SK-N-SH (cell line): Measurements from ENCODE around the gene LMO2. TPM values are rescaled to one million over a fixed set of nuclear protein-coding genes. Genes with fewer than 3 reads are reported as not detected.

Experiments
- CTCF ChIA-PET: fragments of 300-600, 350-600 bp; formaldehyde crosslinking; extraction: SDS; loops from one replicate; lab custom pipeline; 2021; lab: Yijun Ruan, JAX
- POLR2A ChIA-PET: fragments of 350-600 bp; sonication (Branson Sonifier 250); formaldehyde crosslinking; extraction: SDS; loops from one replicate; lab custom pipeline; 2020; ENCODE audit warnings: antibody characterized with exemption, inconsistent platforms; lab: Yijun Ruan, JAX
- DNase-seq: peaks from one replicate; pipeline ENCODE4 v3.0.0; 2012
- H2AFZ ChIP-seq: fragments of 200-600 bp; sonication (generic); 2 replicates; pipeline ENCODE4 v1.8.1; 2016; ENCODE audit warnings: antibody characterized with exemption, mild to moderate bottlenecking, low read depth
- H3F3A ChIP-seq: fragments of 200-600 bp; sonication (generic); replicated peaks from 2 replicates; pipeline ENCODE3; 2016; ENCODE audit warnings: antibody characterized with exemption, mild to moderate bottlenecking; ENCODE audit not compliant: insufficient read depth
- H3K27ac ChIP-seq, 2 experiments: fragments of 200-500 bp in 1 of 2; fragments of 200-600 bp in 1 of 2; sonication (Bioruptor generic) in 1 of 2; sonication (generic), shearing (Covaris generic) in 1 of 2; 2 replicates each; pipeline versions ENCODE4 v1.5.1 to v1.6.1; 2014 to 2016; ENCODE audit warnings: low read depth in 2 of 2, inconsistent platforms in 1 of 2, low read length in 1 of 2, mild to moderate bottlenecking in 1 of 2, mixed read lengths in 1 of 2
- H3K27me3 ChIP-seq: fragments of 200-600 bp; sonication (generic), shearing (Covaris generic); 2 replicates; pipeline ENCODE4 v1.6.1; 2016; ENCODE audit warnings: mixed run types; ENCODE audit not compliant: insufficient read depth
- H3K36me3 ChIP-seq, 2 experiments: fragments of 200-500 bp in 1 of 2; fragments of 200-600 bp in 1 of 2; sonication (Bioruptor generic) in 1 of 2; sonication (generic) in 1 of 2; replicated peaks in 1 of 2; 2 replicates each; pipeline versions ENCODE3 to v1.5.1; 2014 to 2016; ENCODE audit warnings: low read length in 1 of 2, mild to moderate bottlenecking in 1 of 2; ENCODE audit not compliant: insufficient read depth in 2 of 2, control insufficient read depth in 1 of 2
- H3K4me1 ChIP-seq, 2 experiments: fragments of 200-500 bp in 1 of 2; fragments of 200-600 bp in 1 of 2; sonication (Bioruptor generic) in 1 of 2; sonication (generic), shearing (Covaris generic) in 1 of 2; 2 replicates each; pipeline versions ENCODE4 v1.5.1 to v1.6.1; 2014 to 2016; ENCODE audit warnings: low read depth in 1 of 2, low read length in 1 of 2, mixed run types in 1 of 2; ENCODE audit not compliant: insufficient read depth in 2 of 2, control insufficient read depth in 1 of 2
- H3K4me2 ChIP-seq: fragments of 200-600 bp; sonication (generic), shearing (Covaris generic); 2 replicates; pipeline ENCODE4 v1.6.1; 2017; ENCODE audit warnings: mixed run types
- H3K4me3 ChIP-seq, 2 experiments: fragments of 200-500 bp in 1 of 2; fragments of 200-600 bp in 1 of 2; sonication (Bioruptor generic) in 1 of 2; sonication (generic), shearing (Covaris generic) in 1 of 2; 2 replicates each; pipeline versions ENCODE4 v1.5.1 to v1.8.1; 2014 to 2016; ENCODE audit warnings: low read depth in 2 of 2, inconsistent platforms in 1 of 2, low read length in 1 of 2, mild to moderate bottlenecking in 1 of 2, mixed read lengths in 1 of 2, moderate library complexity in 1 of 2
- H3K79me2 ChIP-seq: fragments of 200-600 bp; sonication (generic); 2 replicates; pipeline ENCODE4 v1.8.1; 2017; ENCODE audit warnings: mild to moderate bottlenecking; ENCODE audit not compliant: insufficient read depth
- H3K9ac ChIP-seq: fragments of 200-600 bp; sonication (generic); 2 replicates; pipeline ENCODE4 v1.6.1; 2017; ENCODE audit warnings: mixed run types
- H3K9me2 ChIP-seq: fragments of 200-600 bp; sonication (generic); 2 replicates; pipeline ENCODE4 v1.6.1; 2017; ENCODE audit warnings: mixed run types
- H3K9me3 ChIP-seq: fragments of 200-600 bp; sonication (generic); 2 replicates; pipeline ENCODE4 v1.6.1; 2017; ENCODE audit warnings: mixed run types, mild to moderate bottlenecking, moderate library complexity
- H4K20me1 ChIP-seq: fragments of 200-600 bp; sonication (generic); 2 replicates; pipeline ENCODE4 v1.6.1; 2017; ENCODE audit warnings: mild to moderate bottlenecking, mixed run types; ENCODE audit not compliant: insufficient read depth
- FOSL2 ChIP-seq: IDR thresholded peaks from 2 replicates; pipeline ENCODE4 v1.4.0; 2012; ENCODE audit warnings: low read depth, mild to moderate bottlenecking, moderate library complexity, borderline replicate concordance
- IRF3 ChIP-seq: fragments of 150-350 bp; IDR thresholded peaks from 2 replicates; pipeline ENCODE4 v1.6.1; 2016; ENCODE audit warnings: mild to moderate bottlenecking, low read depth, low read length
- JUND ChIP-seq: IDR thresholded peaks from 2 replicates; pipeline ENCODE4 v1.4.0; 2012
- NFIC ChIP-seq: IDR thresholded peaks from 2 replicates; pipeline ENCODE4 v1.4.0; 2012; ENCODE audit warnings: borderline replicate concordance
- NRF1 ChIP-seq: IDR thresholded peaks from 2 replicates; pipeline ENCODE4 v1.6.1; 2012; ENCODE audit warnings: low read depth, mild to moderate bottlenecking, low read length
- RXRA ChIP-seq: IDR thresholded peaks from 2 replicates; pipeline ENCODE4 v1.4.0; 2012; ENCODE audit warnings: low read depth, mild to moderate bottlenecking, borderline replicate concordance
- ZBTB33 ChIP-seq: IDR thresholded peaks from 2 replicates; pipeline ENCODE4 v1.4.0; 2012; ENCODE audit warnings: low read depth, borderline replicate concordance
- whole genome bisulfite sequencing: methylation state at CpG from one replicate; pipeline ENCODE4 v1.1.6; 2017; ENCODE audit warnings: low lambda C conversion rate; 5-methylcytosine and 5-hydroxymethylcytosine counted together
- polyA plus RNA-seq, 3 experiments: library from polyadenylated mRNA; depleted of rRNA; stranded (reverse); fragments of >200 nt; gene quantifications; 2 replicates each; pipeline ENCODE4 v1.2.3, GENCODE V29; 2012
- TF ChIP-seq, protein P1 (sequence below): IDR thresholded peaks from 2 replicates; pipeline ENCODE4 v1.6.1; 2012; ENCODE audit warnings: mild to moderate bottlenecking, low read depth, low read length, moderate library complexity
- TF ChIP-seq, protein P2 (sequence below): fragments of 200-600 bp; sonication (generic); IDR thresholded peaks from 2 replicates; pipeline ENCODE4 v1.6.1; 2017; ENCODE audit warnings: antibody characterized with exemption, mild to moderate bottlenecking, moderate library complexity

Gene LMO2
- polyA plus RNA-seq, 1 of the 3 experiments (the other 2 are of a cell fraction), result 0.05 TPM

- no peak overlapping the region for H3K27ac ChIP-seq
- 51% methylated on average over 11 of the region's 11 CpGs for WGBS
- H3K27me3 ChIP-seq, result peaks cover 10% of the 10 kb centered on the region; the same call in 1 of the 2 replicates
- H2AFZ ChIP-seq, result no peak overlapping the region
- DNase-seq, result peak; percentile 15
- H3K9me3 ChIP-seq, result no peaks in the 10 kb centered on the region
- H3K4me3 ChIP-seq, result no peak overlapping the region
- no peak for TF ChIP-seq NRF1
- TF ChIP-seq, protein P1, sequence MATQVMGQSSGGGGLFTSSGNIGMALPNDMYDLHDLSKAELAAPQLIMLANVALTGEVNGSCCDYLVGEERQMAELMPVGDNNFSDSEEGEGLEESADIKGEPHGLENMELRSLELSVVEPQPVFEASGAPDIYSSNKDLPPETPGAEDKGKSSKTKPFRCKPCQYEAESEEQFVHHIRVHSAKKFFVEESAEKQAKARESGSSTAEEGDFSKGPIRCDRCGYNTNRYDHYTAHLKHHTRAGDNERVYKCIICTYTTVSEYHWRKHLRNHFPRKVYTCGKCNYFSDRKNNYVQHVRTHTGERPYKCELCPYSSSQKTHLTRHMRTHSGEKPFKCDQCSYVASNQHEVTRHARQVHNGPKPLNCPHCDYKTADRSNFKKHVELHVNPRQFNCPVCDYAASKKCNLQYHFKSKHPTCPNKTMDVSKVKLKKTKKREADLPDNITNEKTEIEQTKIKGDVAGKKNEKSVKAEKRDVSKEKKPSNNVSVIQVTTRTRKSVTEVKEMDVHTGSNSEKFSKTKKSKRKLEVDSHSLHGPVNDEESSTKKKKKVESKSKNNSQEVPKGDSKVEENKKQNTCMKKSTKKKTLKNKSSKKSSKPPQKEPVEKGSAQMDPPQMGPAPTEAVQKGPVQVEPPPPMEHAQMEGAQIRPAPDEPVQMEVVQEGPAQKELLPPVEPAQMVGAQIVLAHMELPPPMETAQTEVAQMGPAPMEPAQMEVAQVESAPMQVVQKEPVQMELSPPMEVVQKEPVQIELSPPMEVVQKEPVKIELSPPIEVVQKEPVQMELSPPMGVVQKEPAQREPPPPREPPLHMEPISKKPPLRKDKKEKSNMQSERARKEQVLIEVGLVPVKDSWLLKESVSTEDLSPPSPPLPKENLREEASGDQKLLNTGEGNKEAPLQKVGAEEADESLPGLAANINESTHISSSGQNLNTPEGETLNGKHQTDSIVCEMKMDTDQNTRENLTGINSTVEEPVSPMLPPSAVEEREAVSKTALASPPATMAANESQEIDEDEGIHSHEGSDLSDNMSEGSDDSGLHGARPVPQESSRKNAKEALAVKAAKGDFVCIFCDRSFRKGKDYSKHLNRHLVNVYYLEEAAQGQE, result peak; percentile 81; the same call in 1 of the 2 replicates
- no peak for TF ChIP-seq RXRA
- TF ChIP-seq NFIC, result 0 out of 2 replicates have a peak, but pooled peaks have one; percentile 36
- TF ChIP-seq JUND, result no peak
- TF ChIP-seq IRF3, result no peak
- peak; percentile 40; the same call in 1 of the 2 replicates for TF ChIP-seq FOSL2
- no peak for TF ChIP-seq ZBTB33
- TF ChIP-seq, protein P2, sequence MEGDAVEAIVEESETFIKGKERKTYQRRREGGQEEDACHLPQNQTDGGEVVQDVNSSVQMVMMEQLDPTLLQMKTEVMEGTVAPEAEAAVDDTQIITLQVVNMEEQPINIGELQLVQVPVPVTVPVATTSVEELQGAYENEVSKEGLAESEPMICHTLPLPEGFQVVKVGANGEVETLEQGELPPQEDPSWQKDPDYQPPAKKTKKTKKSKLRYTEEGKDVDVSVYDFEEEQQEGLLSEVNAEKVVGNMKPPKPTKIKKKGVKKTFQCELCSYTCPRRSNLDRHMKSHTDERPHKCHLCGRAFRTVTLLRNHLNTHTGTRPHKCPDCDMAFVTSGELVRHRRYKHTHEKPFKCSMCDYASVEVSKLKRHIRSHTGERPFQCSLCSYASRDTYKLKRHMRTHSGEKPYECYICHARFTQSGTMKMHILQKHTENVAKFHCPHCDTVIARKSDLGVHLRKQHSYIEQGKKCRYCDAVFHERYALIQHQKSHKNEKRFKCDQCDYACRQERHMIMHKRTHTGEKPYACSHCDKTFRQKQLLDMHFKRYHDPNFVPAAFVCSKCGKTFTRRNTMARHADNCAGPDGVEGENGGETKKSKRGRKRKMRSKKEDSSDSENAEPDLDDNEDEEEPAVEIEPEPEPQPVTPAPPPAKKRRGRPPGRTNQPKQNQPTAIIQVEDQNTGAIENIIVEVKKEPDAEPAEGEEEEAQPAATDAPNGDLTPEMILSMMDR, result no peak
- no peaks in the 10 kb centered on the region for H4K20me1 ChIP-seq
- H3K4me1 ChIP-seq, result peaks cover 0 to 25% of the 10 kb centered on the region in 2 experiments; a peak in 3 of 4 replicates
- H3K9me2 ChIP-seq, result no peaks in the 10 kb centered on the region
- ChIA-PET POLR2A (no interaction called here), CTCF (interaction anchor here (0.6 to 1.2 kb wide), 3 partner anchors 37 to 686 kb away, joined by 3 to 4 read pairs (median 3); no protein-coding TSS in a partner anchor)
- no peak overlapping the region for H3K4me2 ChIP-seq
- no peaks in the 10 kb centered on the region for H3K79me2 ChIP-seq
- no peaks in the 10 kb centered on the region for H3K36me3 ChIP-seq
- H3F3A ChIP-seq, result no peaks in the 10 kb centered on the region
- no peak overlapping the region for H3K9ac ChIP-seq
Observed at GRCh38 chr11:33899400-33900037, 7.6 kb upstream of the LMO2 start.
